Measurements from ENCODE around the gene RAB11B.
"Not testable (repeated sequence)": the region's sequence is repeated elsewhere in the genome, so short reads cannot be mapped to it uniquely, and the experiment has no call there.

Gene RAB11B

DNA sequence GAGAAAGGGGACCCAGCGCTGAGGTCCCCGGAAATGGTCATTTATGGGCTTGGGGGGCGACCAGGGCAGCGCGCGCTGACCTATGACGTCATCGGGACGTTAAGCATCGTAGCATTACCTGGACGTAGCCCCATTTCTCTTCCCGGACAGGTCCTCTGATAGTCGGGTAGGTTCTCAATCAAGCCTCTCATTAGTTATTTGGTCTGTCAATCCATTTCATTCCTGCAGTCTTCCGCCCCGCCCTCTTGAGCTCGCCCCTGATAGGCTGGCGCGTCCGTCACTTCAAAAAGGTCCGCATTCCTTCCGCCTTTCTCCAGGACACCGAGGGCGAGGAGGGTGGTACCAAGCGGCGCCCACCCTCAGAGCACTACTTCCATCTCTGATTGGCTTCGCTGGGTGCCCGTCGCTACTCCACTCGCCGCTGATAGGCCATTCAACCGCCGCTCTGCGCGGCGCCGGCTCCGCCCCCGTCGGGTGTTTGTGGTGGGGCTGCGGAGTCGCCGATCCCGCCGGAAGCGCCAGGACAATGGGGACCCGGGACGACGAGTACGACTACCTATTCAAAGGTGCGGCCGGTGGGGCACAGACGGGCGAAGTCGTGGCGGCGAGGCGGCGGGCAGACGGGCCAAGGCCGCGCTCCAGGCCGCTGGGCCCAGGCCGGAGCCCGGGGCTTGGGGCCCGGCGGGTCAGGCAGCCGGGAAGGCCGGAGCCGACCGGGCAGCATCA lies at the start of gene RAB11B:
Gene RAB11B, plus strand, starts transcription at position 470 of the 726 bp plus-strand sequence. Its CDS starts 57 bp downstream, at position 527.
- peak; percentile 96 for DNase-seq

DNA sequence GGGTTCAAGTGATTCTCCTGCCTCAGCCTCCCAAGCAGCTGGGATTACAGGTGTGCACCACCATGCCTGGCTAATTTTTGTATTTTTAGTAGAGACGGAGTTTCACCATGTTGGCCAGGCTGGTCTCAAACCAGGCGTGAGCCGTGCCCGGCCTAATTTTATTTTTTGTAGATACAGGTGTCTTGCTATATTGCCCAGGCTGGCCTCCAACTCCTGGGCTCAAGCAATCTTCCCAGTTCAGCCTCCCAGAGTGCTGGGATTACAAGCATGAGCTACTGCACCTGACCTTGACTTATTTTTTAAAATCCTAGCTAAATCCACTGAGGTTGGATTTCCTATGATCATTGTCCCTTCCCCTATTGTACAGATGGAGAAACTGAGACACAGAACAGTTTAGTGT lies 48.7 kb upstream of the RAB11B start:
- DNase-seq, result not testable (repeated sequence)

DNA sequence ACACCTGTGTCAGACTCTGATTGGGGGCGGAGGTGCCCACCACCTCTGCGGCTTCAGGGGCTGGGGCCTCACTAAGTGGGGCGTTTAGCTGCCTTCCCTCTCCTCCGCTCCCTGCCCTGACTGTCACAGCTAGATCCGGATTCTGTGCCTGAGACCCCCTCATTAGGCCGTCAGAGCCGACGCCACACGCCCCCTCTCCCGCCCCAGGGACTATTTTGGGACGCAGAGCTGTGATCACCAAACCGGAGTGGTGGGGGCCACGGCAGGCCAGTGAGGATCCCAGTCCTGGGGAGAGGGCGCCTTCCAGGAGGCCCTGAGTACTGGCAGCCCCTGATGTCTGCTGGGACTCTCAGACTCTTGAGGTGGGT lies 47.9 kb upstream of the RAB11B start:
- DNase-seq, result no peak

DNA sequence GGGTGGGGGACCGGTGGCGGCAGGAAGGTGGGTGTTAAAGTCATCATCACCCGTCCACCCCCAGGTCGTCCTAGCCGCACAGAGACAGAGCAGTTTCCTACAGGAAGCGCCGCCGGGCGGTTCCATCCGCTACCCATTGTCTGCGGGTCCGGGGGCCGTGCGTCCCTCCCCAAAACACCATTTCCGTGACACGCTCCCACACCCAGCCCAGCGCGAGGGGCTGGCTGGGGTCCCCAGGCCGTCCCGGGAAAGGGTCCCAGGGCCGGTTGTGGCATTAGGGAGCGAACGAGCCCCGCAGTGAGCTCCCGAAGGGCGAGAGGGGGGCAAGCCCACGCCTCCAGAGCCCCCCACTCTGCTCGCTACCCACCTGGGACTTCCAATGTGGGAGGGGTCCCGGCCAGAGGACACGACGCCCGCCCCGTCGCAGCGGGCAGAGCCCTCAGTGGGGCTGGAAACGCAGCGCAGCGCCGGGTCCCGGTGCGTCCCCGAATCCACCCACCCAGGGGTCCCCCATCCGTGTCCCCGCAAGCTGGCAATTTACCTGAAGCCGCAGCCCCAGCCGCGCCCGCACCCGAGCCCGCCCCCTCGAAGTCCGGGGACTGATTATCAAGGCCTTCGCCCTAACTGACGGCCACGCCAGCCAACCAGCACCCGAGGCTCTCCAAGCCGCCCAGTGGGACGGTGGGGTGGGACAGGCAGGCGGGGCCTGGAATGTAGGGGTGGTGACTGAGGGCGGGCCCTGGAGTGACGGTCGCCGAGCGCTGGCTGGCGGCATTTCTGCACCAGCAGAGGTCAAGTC lies 47.3 kb upstream of the RAB11B start, which contains the start of gene KANK3:
Gene KANK3, minus strand, starts transcription at position 579 of the 799 bp plus-strand sequence. CDS start 5,434 bp downstream, outside the sequence.
- DNase-seq, result peak; percentile 92

DNA sequence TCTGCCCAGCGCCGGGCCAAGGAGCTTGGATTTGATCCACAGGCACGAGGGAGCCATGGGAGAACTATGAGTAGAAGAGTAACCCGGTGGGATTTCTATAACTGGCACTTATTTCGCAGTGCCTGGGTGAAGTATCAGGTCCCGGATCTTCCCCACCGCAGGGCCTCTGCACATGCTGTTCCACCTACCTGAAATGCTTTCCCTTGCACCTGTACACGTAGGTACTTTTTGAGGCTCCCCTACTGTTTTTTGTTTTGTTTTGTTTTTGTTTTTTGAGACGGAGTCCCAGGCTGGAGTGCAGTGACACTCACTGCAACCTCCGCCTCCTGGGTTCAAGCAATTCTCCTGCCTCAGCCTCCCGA lies 46.7 kb upstream of the RAB11B start:
- DNase-seq, result no peak

DNA sequence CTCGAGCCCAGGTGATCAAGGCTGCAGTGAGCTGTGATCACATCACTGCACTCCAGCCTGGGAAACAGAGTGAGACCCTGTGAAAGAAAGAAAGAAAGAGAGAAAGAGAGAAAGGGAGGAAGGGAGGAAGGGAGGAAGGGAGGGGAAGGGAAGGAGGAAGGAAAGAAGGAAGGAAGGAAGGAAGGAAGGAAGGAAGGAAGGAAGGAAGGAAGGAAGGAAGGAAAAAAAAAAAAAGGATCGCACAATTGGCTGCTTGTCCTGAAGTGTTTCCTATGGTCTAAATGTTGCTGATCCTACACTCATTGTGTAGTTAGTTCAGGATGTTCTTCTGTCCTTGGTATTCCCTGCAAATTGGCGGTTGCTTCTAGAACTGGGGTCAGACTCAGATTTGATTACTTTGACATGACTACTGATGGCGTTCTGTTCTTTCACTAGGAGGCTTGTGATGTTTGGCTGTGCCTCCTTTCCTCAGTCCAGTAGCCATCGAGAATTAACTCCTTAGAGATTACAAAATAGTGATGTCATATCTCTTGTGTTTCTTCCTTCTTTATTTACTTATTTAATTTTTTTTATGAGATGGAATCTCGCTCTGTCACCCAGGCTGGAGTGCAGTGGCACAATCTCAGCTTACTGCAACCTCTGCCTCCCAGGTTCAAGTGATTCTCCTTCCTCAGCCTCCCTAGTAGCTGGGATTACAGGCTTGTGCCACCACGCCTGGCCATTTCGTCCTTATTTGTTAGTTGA lies 40.4 kb upstream of the RAB11B start:
- not testable (repeated sequence) for DNase-seq

DNA sequence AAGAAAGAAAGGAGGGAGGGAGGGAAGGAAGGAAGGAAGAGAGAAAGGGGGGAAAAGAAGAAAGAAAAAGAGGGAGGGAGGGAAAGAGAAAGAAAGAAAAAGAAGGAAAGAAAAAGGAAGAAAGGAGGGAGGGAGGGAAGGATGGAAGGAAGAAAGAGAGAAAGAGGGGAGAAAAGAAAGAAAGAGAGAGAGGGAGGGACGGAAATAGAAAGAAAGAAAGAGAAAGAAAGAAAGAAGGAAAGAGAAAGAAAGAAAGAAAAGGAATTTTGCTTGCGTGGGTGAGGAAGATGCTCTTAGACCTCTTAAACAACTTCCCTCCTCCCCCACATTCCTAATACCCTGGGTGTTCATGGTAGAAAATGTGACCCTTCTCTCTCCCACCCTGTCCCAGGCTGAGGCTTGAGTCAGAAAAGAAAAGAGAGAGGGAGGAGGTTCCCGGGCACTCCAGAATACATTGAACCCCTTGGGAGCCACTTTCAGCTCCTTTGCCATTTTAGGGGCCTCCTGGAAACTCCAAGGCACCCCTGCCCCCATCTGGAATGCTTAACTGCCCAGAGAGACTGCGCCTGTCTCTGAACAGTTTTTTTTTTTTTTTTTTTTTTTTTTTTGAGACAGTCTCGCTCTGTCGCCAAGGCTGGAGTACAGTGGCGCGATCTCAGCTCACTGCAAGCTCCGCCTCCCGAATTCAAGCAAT lies 37.9 kb upstream of the RAB11B start:
- no peak for DNase-seq

DNA sequence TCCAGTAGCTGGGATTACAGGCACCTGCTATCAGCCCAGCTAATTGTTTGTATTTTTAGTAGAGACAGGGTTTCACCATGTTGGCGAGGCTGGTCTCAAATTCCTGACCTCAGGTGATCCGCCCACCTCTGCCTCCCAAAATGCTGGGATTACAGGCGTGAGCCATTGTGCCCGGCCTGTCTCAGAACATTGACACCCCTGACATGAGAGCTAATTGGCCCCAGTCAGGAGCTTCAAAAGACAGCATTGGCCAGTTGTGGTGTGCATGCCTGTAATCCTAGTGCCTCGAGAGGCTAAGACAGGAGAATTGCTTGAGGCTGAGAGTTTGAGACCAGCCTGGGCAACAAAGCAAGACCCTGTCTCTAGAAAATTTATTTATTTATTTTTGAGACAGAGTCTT lies 37.3 kb upstream of the RAB11B start:
- not testable (repeated sequence) for DNase-seq

DNA sequence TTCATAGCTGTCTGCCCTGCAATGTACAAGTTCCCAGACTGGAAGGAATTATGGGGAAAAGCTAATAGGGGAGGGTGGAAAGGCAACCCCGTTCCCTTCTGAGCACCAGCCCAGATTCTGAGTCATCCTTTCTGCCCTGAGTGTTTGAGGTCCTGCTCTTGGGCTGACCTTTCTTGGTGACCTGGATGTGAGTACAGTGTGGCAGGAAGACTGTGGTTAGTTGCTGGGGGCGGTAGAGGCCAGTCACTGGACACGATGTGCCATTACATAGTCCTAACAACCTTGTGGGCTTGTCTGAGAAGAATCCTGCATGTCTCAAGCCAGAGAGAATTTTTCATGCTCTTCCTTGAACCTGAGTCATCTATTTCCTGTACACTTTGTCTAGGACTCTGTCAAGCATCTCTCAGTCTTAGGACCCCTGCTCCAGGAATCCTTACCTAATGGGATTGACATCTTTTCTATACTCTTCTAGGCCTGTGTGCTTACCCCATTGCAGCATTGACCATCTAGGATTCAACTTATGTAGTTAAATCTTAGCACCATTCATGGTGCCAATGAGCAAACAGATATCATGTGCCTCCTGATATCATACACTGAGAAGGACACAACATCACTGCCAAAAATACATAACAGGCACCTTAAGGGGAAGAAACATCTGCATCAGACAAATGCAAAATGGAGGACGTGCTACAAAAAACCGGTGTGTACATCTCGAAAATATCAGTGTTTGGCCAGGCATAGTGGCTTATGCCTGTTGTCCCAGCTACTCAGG lies 34.3 kb upstream of the RAB11B start:
- no peak for DNase-seq

DNA sequence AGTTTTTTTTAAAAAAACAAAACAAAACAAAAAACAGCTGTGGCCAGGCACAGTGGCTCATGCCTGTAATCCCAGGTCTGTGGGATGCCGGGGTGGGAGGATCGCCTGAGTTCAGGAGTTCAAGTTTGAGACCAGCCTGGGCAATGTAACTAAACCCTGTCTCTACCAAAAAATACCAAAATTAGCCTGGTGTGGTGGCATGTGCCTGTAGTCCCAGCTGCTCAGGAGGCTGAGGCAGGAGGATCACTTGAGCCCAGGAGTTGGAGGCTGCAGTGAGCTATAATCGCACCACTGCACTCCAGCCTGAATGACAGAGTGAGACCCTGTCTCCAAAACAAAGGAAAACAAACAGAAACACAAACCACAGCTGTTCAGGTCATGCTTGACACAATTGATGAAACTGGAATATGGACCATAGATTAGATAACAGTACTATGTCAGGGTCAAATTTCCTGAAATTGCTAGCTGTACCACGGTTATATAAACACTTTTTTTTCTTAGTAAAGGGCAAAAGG lies 33.1 kb upstream of the RAB11B start:
- DNase-seq, result no peak

DNA sequence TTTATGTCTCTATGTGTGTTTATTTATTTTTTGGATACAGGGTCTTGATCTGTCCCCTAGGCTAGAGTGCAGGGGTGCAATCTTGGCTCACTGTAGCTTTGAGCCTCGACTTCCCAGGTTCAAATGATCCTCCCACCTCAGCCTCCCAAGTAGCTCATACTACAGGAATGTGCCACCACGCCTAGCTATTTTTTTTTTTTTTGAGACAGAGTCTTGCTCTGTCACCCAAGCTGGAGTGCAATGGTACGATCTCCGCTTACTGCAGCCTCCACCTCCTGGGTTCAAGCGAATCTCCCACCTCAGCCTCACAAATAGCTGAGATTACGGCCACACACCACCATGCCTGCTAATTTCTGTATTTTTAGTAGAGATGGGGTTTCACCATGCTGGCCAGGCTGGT lies 31.2 kb upstream of the RAB11B start:
- DNase-seq, result no peak

DNA sequence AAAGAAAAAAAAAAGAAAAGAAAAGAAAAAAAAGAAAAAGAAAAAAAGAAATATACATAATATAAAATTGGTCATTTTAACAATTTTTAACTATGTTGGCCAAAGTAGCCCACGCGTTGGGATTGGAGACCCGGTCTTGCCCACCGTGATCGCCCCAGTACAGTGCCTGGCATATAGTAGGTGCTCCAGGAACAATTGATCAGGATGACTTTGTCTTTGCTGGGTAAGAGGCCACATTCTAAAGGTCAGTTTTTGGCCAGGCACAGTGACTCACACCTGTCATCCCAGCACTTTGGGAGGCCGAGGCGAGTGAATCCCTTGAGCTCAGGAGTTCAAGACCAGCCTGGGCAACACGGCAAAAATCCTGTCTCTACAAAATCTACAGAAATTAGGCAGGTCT lies 30.0 kb upstream of the RAB11B start:
- DNase-seq, result no peak

DNA sequence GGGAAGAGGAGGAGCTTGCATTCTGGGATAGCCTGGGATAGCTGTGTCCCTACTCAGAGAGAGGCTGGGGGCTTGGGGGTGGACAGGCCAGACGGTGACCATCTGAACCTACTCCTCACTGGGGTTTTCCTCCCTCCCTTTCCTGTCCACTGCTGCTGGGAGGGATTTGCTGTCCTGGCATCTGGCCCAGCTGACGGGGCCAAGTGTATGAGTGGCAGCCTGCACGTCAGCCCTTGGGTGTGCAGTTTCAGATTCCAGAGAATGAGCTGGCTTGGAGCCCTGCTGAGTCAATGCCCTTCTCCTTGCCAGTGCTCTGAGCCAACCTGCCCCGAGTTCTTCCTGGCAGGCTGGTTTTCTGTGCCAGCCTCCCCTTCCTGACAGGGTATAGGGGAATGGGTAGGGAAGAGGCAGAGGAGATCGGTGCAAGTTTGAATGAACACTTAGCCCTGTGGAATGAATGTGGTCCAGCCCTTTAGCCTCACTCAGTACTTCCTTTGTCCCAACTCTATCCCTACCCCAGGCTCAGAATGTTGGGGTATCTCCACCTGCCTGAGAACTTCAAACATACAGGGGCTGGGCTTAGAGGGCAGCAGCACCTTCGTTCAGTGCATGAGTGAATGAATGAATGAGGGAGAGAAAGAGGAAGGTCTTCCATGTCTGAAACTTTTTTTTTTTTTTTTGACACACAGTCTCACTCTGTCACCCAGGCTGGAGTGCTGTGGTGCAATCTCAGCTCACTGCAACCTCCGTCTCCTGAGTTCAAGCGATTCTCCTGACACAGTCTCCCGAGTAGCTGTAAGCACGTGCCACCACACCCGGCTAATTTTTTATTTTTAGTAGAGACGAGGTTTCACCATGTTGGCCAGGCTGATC lies 28.0 kb upstream of the RAB11B start:
- no peak for DNase-seq

DNA sequence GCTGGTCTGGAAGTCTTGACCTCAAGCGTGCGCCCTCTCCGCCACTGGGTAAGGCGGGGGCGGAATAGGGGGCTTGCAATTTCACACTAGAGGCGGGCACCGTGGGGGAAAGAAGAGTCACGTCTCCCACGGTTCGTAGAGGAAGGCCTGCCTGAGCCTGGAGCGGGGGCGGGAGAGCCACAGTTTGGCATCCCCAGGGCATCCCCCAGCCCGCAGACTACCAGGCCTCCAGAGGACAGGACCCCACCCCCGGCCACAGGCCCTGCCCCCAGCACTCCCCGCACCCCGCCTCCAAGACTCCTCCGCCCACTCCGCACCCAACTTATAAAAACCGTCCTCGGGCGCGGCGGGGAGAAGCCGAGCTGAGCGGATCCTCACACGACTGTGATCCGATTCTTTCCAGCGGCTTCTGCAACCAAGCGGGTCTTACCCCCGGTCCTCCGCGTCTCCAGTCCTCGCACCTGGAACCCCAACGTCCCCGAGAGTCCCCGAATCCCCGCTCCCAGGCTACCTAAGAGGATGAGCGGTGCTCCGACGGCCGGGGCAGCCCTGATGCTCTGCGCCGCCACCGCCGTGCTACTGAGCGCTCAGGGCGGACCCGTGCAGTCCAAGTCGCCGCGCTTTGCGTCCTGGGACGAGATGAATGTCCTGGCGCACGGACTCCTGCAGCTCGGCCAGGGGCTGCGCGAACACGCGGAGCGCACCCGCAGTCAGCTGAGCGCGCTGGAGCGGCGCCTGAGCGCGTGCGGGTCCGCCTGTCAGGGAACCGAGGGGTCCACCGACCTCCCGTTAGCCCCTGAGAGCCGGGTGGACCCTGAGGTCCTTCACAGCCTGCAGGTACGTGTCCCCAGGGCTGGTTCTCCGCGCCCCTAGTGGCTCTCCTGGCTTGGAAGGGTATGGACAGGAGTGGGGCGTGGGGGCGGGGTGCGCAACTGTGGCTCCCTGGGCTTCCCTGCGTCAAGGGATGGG lies 26.1 kb upstream of the RAB11B start, which contains the start of gene ANGPTL4:
Gene ANGPTL4, plus strand, starts transcription at position 353 of the 969 bp plus-strand sequence. Its CDS starts 167 bp downstream, at position 520.
- DNase-seq, result peak; percentile 23

DNA sequence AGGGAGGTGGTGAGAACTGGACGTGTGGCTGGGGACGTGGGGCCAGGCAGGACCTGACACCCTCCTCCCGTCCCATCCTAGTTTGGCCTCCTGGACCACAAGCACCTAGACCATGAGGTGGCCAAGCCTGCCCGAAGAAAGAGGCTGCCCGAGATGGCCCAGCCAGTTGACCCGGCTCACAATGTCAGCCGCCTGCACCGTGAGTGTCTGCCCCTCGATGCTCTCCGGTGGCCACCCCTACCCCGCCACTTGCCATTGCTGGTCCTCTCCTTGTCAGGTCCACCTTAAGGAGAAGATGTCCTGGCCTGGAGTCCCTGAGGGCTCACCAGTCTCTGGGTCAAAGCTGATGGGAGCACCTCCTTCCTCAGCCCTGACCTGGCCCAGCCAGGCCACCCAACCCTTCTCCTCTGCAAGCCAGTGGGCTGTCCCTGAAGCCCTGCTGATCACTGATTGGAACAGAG lies 24.0 kb upstream of the RAB11B start:
- DNase-seq, result no peak

DNA sequence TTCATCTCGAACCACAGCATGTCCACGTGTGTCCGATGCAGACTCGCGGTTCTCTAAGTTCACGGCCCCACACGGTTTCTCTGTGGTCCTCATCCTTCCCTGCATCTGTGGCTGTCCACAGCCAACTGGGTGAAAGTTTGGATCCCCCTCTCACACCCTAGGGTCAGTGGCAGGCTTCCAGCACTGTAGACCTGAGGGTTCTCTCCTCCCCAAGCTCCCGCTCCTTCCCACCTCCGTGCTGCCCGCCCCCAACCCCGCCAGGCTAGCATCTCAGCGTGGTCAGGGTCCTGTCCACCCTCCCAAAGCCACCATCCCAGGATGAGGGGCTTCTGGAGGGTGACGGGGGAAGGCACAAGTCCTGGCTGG lies 23.2 kb upstream of the RAB11B start:
- no peak for DNase-seq

DNA sequence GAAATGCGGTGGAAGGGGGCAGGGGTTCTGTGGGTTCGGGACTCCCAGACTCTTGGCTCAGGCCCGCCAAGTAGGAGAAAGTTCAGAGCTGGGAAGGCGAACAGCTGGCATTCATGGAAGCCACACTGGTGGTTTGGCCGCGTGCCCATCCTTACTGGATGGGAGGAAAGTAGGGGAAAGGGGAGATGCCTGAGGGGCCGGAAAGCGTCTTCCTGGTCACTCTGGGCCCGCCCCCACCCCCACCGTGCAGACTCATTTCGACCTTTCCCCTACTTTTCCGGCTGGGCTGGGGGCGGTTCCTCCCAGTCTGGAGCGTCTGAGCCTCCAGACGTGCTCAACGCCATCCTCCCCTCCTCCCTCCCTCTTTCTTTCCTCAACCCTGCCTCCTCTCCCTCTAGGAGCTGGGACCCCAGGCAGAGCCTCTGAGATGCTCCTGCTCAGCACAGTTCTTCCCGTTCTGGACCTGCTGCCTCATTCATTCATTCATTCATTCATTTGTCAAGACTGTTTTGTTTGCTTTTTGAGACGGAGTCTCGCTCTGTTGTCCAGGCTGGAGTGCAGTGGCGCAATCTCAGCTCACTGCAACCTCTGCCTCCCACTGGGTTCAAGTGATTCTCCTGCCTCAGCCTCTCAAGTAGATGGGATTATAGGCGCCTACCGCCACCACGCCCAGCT lies 22.7 kb upstream of the RAB11B start:
- DNase-seq, result no peak

DNA sequence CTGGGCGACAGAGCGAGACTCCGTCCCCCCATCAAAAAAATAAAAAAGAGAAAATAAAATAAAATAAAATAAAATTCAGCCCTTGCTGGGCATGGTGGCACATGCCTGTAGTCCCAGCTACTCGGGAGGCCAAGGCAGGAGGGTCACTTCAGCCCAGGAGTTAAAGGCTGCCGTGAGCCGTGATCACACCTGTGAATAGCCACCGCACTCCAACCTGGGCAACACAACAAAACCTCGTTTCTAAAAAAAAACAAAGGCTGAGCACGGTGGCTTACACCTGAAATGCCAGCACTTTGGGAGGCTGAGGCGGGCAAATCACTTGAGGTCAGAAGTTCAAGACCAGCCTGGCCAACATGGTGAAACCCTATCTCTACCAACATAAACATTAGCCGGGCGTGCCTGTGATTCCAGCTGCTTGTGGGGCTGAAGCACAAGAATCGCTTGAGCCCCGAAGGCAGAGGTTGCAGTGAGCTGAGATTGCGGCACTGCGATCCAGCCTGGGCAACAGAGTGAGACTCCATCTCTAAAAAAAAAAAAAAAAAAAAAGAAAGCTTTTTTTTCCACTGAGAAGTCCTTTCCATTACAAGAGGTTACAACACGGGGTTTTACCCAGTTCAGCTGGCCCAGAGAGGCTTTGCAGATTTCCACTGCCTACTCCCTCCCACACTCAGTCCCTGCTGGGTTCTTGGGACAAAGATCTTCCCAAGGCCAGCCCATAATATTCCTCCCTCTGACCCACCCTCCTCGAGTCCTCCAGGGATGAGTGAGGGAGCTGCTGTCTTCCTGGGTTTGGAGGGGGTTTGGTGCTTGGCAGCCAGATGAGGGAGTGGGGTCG lies 19.8 kb upstream of the RAB11B start:
- no peak for DNase-seq

Data from activated CD4-positive, alpha-beta T cell treated with anti-CD3 and anti-CD28 coated beads, Interleukin-2, amount 50 U/mL, for 1 hour (primary cell).